MG63 (cell line): Measurements from ENCODE around the gene BAG5. TPM values are rescaled to one million over a fixed set of nuclear protein-coding genes. Genes with fewer than 3 reads are reported as not detected.
"Not testable (repeated sequence)": the region's sequence is repeated elsewhere in the genome, so short reads cannot be mapped to it uniquely, and the experiment has no call there.

Experiments
- DNase-seq: peaks from one replicate; pipeline ENCODE4 v3.0.0-alpha.2; 2020
- H3K27me3 ChIP-seq: fragments of 250-450 bp; sonication (Bioruptor Pico); 2 replicates; pipeline ENCODE4 v1.5.1; 2020; ENCODE audit warnings: mild to moderate bottlenecking, moderate library complexity
- H3K36me3 ChIP-seq: fragments of 250-450 bp; sonication (Bioruptor Pico); 2 replicates; pipeline ENCODE4 v1.5.1; 2020; ENCODE audit warnings: mild to moderate bottlenecking, moderate library complexity
- H3K4me3 ChIP-seq: fragments of 250-450 bp; sonication (Bioruptor Pico); 2 replicates; pipeline ENCODE4 v1.5.1; 2020; ENCODE audit warnings: mild to moderate bottlenecking, moderate library complexity
- H3K9me3 ChIP-seq: fragments of 250-450 bp; sonication (Bioruptor Pico); 2 replicates; pipeline ENCODE4 v1.5.1; 2020; ENCODE audit warnings: mild to moderate bottlenecking, moderate library complexity
- total RNA-seq: library from RNA; depleted of rRNA; stranded (reverse); fragments of >200 nt; shearing (Covaris generic); gene quantifications from 2 replicates; pipeline ENCODE4 v1.2.3, GENCODE V29; 2014; ENCODE audit warnings: low replicate concordance; rRNA removed

The BAG5 gene, protein sequence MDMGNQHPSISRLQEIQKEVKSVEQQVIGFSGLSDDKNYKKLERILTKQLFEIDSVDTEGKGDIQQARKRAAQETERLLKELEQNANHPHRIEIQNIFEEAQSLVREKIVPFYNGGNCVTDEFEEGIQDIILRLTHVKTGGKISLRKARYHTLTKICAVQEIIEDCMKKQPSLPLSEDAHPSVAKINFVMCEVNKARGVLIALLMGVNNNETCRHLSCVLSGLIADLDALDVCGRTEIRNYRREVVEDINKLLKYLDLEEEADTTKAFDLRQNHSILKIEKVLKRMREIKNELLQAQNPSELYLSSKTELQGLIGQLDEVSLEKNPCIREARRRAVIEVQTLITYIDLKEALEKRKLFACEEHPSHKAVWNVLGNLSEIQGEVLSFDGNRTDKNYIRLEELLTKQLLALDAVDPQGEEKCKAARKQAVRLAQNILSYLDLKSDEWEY
- 5.4 and 8.2 TPM in 2 replicates for total RNA-seq

DNA sequence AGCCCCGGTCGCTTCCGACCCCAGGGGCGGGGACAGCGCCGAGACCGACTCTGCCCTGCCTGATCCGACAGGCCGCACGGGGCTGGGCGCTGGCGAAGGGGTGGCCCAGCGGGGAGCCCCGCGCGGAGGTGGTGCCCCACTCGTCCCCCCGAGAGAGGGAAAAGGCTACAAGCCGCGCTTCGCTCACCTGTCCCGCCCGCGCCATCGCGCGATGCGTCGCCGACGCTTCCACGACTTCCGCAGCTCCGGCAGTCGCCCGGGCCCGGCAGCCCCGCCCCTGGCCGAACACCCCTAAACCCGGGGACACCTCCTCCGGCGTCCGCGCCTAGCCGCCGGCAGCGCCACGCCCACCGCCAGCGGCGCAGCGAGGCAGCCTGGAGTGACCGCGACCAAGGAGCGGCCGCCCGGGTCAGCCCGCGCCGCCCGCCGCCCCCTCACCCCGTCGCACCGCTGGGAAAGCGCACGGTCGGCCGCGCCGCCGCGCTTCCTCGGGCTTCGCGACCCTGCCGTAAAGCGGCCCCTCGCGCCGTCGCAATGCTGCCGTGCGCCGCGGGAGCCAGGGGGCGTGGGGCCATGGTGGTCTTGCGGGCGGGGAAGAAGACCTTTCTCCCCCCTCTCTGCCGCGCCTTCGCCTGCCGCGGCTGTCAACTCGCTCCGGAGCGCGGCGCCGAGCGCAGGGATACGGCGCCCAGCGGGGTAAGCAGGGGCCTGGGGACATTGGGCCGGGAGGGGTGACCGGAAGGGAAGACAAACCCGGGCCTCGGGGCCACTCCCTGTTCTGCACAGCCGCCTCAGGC lies at the start of gene BAG5, which contains the start of gene COA8:
TSS of gene BAG5 (minus strand) at position 229 of the 797 bp plus-strand sequence. CDS start 1,493 bp downstream, outside the sequence.
TSS of gene COA8 (plus strand) at position 532 of the 797 bp plus-strand sequence. CDS start at position 574, 42 bp downstream.
- H3K4me3 ChIP-seq = peak within 1 kb of the TSS; percentile 93
- peaks cover 31% of the 10 kb centered on the region for H3K36me3 ChIP-seq
- H3K27me3 ChIP-seq = no peaks in the 10 kb centered on the region
- DNase-seq = peak; percentile 85
- H3K9me3 ChIP-seq = no peaks in the 10 kb centered on the region

DNA sequence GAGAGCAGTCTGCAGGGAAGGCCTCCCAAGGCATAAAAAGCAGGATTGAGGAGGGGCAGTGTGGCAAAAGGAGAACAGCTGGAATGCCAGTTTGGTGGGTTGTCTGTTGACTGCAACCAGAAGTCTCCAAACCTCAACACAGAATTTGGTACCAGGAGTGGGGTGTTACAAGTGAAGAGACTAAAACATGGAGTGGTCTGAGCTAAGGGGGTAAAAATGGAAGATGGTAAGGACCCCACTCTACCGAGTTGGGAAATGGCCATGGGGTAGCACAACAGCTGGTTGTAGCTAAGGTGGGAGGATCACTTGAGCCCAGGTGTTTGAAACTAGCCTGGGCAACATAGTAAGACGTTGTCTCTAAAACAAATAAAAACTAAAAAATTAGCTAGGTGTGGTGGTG lies 48.8 kb upstream of the BAG5 start:
- no peak overlapping the region for H3K4me3 ChIP-seq

DNA sequence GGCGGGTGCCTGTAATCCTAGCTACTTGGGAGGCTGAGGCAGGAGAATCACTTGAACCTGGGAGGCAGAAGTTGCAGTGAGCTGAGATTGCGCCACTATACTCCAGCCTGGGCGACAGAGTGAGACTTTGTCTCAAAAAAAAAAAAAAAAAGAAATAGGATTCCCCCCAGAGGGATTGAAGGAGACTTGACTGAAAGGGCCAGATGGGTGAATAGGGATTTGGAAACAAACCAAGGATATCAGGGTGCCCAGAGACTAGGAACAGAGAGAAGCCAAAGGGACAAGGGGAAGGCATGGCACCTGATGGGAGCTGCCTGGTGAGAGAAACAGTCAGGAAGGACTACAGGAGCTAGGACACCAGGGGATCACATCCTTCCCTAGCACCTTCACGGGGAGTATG lies 46.6 kb upstream of the BAG5 start:
- not testable (repeated sequence) for DNase-seq, H3K36me3 ChIP-seq, H3K4me3 ChIP-seq, H3K27me3 ChIP-seq, H3K9me3 ChIP-seq

More for the DNA sequence above, 48.8 kb upstream of the BAG5 start:
- Histone ChIP-seq H3K36me3 (no peaks in the 10 kb centered on the region), H3K9me3 (no peaks in the 10 kb centered on the region), H3K27me3 (no peaks in the 10 kb centered on the region)
- no peak for DNase-seq

DNA sequence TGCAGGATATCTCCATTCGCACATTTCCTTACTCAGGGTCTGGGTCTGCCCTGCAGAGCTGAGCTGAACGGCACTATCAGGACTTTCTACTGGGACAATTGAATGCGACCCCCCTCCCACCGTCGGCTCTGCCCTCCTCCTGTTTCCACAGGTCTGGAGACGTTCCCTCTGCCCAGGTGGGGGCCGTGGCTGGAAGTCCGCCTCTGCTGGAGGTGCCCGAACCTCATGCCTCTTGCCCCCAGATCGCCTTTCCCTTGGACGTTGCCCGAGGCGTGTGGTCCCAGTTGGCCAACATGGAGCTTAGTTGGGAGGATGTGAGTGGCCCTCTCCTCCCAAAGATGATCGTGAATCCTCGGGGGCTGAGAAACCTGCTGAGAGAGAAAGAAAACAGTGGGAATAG lies 45.4 kb upstream of the BAG5 start:
- Histone ChIP-seq H3K9me3 (no peaks in the 10 kb centered on the region), H3K27me3 (no peaks in the 10 kb centered on the region)

DNA sequence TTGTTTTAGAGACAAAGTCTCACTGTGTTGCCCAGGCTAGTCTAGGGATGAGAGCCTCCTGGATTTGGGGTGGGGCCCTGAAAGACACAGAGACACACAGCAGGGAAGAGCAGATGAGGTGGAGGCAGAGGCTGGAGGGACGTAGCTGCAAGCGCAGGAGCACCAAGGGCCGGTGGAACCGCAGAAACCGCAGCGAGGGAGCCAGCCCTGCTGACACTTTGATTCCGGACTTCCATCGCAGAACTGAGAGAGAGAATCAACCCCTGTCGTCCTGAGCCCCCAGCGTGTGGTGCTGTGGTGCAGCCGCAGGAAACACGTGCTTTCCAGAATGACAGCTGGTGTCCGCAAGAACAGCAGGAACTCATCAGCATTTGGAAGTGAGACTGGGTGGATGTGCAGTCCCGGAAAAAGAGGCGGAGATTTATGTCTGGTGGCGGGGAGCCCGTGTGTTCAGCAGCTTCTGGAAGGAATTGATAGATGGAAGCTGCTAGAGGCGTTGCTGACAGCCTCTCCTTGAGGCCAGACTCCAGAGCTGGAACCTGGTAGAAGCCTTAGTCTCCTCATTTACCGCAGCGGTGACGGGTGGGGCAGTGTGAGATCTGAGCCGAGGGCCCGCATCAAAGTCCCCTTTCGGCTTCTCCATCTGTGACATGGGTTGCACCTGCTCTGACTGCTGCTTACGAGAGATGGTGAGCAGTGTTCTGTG lies 44.7 kb upstream of the BAG5 start:
- Histone ChIP-seq H3K4me3 (peak overlapping the region; percentile 14), H3K9me3 (no peaks in the 10 kb centered on the region), H3K27me3 (no peaks in the 10 kb centered on the region), H3K36me3 (no peaks in the 10 kb centered on the region)
- DNase-seq = peak; percentile 75

More for the DNA sequence above, 45.4 kb upstream of the BAG5 start:
- Histone ChIP-seq H3K4me3 (no peak overlapping the region), H3K36me3 (no peaks in the 10 kb centered on the region)
- DNase-seq = no peak

DNA sequence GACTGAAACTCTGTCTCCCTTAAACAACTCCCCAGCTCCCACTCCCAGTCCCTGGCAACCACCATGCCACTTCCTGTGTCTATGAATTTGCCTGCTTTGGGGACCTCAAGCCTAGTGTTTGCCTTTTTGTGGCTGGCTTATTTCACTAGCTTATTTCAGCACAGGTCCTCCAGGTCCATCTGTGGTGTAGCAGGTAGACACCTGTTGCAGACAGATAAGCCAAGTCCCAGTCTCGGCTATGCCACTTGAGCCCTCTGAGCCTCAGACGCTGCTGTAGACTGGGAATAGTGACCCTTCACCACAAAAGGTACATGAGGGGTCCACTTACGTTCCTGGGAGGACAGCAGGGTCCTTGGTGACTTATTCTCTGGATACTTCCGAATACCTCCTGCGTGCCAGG lies 42.2 kb upstream of the BAG5 start:
- H3K36me3 ChIP-seq = no peaks in the 10 kb centered on the region
- no peak overlapping the region for H3K4me3 ChIP-seq
- H3K27me3 ChIP-seq = no peaks in the 10 kb centered on the region
- H3K9me3 ChIP-seq = no peaks in the 10 kb centered on the region
- DNase-seq = no peak

DNA sequence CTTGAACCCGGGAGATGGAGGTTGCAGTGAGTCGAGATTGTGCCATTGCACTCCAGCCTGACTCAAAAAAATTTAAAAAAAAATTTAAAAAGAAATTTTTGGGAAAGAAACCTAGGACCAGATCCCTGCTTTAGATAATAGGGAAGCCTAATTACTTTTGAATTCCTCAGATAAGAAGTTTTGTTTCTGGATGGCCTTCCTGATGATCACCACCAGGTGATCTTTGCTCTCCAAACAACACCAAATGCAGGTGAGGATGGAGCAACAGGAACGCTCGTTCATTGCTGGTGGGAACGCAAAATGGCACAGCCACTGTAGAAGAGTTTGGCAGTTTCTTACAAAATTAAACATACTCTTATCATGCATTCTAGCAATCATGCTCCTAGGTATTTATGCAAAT lies 38.0 kb upstream of the BAG5 start:
- H3K9me3 ChIP-seq = no peaks in the 10 kb centered on the region
- no peaks in the 10 kb centered on the region for H3K27me3 ChIP-seq
- no peaks in the 10 kb centered on the region for H3K36me3 ChIP-seq
- H3K4me3 ChIP-seq = no peak overlapping the region
- DNase-seq = no peak

DNA sequence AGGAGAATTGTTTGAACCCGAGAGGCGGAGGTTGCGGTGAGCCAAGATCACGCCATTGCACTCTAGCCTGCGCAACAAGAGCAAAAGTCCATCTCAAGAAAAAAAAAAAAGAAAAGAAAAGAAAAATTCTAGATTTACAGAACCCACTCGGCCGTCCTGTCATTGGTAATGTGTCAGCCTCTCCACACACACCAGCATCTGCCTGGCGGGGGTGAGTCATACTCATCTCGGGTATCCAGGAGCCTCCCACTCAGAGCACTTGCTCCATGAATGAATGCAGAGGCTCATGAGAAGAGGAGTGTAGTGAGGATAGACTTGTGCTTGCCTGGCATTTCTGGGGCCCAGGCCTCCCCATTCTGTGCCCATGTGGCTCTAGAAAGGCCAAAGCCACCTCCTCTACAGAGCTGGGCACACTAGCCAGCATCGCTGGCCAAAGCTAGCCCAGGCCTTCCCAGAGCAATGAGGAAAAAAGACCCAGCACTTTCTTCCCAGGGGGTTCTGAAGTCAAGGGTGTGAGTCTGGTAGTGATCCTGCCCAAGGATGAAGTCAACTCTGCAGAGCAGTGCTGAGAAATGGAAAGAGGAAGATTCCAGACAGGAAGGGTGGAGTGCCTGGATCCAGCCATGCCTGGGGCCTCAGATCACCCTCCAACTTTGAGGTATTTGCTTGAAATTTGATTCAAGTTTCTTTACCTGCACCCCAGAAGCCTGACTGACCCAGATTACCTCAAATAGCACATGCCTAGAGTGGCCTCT lies 35.3 kb upstream of the BAG5 start:
- no peaks in the 10 kb centered on the region for H3K27me3 ChIP-seq
- H3K36me3 ChIP-seq = no peaks in the 10 kb centered on the region
- no peak overlapping the region for H3K4me3 ChIP-seq
- no peaks in the 10 kb centered on the region for H3K9me3 ChIP-seq
- DNase-seq = peak; percentile 83

DNA sequence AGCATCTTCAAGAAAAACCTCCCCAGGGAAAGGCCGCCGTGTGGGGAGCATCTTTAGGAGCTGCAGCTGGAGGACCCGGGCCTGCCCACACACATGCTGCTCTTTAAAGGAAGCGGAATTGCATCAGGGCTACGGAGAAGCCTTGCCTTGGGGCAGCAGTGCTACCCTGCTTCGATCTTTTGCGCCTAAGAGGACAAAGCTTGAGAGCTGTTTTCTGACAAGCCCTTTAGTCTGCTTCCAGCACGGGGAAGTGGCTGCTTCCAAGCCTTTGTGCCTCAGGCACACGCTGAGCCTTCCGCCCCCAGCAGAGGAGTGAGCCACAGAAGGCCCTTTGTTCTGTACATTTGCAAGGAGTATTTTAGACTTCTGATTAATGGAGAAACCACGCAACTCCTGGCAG lies 31.8 kb upstream of the BAG5 start:
- no peak overlapping the region for H3K4me3 ChIP-seq
- H3K27me3 ChIP-seq = no peaks in the 10 kb centered on the region
- peak; percentile 52 for DNase-seq
- H3K9me3 ChIP-seq = no peaks in the 10 kb centered on the region
- no peaks in the 10 kb centered on the region; the same call in 1 of the 2 replicates for H3K36me3 ChIP-seq

DNA sequence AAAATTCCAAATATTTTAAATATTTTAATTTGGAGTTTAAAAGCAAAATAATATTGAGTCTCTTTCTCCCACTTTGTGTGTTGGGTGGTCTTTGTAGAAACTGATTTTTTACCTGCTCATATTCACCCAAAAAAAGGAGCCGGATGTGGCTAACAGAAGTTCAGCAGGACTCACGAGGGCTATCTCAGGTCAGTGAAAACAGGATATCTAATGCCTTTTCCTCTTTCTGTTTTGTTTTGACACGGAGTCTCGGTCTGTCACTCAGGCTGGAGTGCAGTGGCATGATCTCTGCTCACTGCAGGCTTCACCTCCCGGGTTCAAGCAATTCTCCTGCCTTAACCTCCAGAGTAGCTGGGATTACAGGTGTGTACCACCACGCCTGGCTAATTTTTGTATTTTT lies 31.1 kb upstream of the BAG5 start:
- no peaks in the 10 kb centered on the region for H3K27me3 ChIP-seq
- no peak overlapping the region for H3K4me3 ChIP-seq
- no peaks in the 10 kb centered on the region for H3K9me3 ChIP-seq
- H3K36me3 ChIP-seq = no peaks in the 10 kb centered on the region; the same call in 1 of the 2 replicates
- DNase-seq = no peak

DNA sequence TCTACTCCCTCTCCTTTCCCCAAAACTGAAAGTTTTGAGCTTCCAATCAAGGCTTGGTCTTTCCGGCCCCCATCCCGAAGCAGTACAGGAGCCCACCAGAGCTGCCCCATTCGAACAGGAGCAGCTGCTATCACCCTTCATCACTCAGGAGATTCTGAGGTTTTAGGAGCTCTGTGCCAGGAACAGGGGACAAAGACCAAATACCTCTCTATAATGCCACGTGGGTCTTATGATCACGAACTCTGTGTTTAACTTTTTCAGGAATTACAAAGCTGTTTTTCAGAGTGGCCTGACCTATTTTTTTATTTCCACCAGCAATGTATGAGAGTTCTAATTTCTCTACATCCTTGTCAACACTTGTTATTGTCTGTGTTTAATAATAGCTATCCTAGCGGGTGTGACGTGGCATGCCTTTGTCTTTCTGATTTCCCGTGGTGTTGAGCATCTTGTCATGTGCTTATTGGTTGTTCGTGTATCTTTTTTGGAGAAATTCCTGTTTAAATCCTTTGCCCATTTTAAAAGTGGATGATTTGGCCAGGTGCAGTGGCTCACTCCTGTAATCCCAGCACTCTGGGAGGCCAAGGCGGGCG lies 22.0 kb upstream of the BAG5 start:
- no peak for DNase-seq
- Histone ChIP-seq H3K9me3 (no peaks in the 10 kb centered on the region), H3K36me3 (0 out of 2 replicates have a peak, but pooled peaks cover 2% of the 10 kb centered on the region), H3K27me3 (no peaks in the 10 kb centered on the region), H3K4me3 (no peak overlapping the region)

DNA sequence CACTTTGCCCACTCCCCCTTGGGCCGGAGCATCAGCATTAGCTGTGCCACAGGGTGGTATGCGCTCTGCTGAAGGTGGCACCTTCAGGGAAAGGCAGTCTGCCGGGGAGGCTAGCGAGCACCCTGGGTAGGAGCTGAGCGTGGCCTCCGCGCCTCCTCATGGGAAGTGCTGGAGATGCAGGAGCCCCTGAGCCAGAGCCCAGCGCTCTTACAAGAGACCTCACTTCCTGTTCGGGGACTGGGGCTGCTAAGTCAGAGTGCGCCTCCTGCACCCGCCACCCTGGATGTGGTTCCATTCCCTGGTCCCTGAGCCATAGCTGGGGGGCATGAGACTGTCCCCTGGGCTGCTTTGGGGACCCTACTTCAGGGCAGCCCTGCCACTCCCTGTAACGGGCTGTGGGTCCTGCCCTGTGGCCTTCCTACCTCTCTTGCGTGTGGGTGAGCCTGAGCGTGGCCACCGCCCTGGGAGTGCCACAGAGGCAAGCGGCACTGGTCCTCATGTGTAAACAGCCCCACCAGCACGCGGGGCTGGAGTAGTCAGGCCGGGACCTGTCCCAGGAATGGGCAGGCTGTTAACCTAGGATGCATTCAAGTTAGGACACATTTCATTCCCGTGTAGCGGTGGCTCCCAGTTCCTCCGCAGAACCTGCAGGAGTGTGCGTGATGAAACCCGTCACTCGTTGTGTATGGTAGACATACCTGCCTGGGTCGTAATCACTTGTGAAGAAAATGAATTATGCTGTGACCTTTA lies 19.7 kb upstream of the BAG5 start:
- H3K36me3 ChIP-seq = peaks cover 4% of the 10 kb centered on the region
- H3K9me3 ChIP-seq = no peaks in the 10 kb centered on the region
- H3K27me3 ChIP-seq = no peaks in the 10 kb centered on the region
- no peak for DNase-seq
- H3K4me3 ChIP-seq = no peak overlapping the region

DNA sequence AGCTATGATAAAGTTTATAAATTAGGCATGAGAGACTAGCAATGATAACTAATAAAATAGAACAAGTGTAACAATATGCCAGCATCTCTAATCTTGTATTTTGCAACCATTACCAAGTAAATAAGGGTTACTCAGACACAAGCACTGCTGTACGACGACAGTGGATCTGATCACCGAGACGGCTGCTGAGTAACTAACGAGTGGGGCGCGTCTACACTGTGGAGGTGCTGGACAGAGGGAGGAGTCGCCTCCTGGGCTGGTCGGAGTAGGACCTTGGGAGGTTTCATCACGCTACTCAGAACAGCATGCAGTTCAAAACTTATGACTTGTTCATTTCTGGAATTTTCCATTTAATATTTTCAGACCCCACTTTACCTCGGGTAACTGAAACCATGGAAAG lies 18.7 kb upstream of the BAG5 start:
- Histone ChIP-seq H3K9me3 (no peaks in the 10 kb centered on the region), H3K4me3 (no peak overlapping the region), H3K27me3 (no peaks in the 10 kb centered on the region), H3K36me3 (peaks cover 6% of the 10 kb centered on the region)
- no peak for DNase-seq

DNA sequence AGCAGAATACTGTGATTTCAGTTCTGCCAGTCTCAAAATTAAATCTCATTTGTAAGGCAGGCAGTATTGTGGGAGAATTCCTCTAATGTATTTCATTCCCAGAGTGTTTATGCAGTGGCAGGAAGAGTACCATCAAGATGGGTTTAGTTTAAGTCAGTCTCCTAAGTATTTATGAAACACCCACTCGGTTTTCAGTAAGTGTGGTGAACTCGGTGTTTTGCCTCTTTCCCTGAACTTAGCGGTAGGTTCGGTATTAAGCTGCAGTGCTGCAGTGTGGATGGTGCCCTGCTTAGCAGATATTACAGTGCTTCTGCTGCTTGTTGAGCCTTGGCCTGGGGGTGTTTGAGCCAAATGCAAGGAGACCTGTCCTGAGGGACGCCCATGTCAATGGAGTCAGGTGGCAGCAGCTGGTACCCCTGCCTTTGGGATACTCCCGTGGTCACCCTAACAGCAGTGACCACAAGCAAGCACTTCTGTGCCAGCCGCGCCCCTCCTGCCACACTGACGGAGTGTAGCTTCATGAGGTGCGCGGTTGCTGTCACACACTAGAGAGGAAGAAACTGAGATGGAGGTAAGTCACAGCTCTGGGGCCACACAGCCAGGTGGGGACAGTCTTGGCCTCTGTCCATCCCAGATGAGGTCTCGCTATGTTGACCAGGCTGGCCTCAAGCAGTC lies 16.1 kb upstream of the BAG5 start:
- no peaks in the 10 kb centered on the region for H3K9me3 ChIP-seq
- H3K27me3 ChIP-seq = no peaks in the 10 kb centered on the region
- no peak overlapping the region for H3K4me3 ChIP-seq
- peaks cover 10% of the 10 kb centered on the region for H3K36me3 ChIP-seq
- DNase-seq = no peak
